Measurements from ENCODE around the gene AK1. TPM values are rescaled to one million over a fixed set of nuclear protein-coding genes. Genes with fewer than 3 reads are reported as not detected.

The AK1 gene
- total RNA-seq, 1 donor, result 121 TPM

GRCh38 chr9:127878001-127878651 lies 651 bp upstream of the AK1 start:
- no peak for DNase-seq (ENCODE audit: low read depth)
- TF ChIP-seq, protein P1, sequence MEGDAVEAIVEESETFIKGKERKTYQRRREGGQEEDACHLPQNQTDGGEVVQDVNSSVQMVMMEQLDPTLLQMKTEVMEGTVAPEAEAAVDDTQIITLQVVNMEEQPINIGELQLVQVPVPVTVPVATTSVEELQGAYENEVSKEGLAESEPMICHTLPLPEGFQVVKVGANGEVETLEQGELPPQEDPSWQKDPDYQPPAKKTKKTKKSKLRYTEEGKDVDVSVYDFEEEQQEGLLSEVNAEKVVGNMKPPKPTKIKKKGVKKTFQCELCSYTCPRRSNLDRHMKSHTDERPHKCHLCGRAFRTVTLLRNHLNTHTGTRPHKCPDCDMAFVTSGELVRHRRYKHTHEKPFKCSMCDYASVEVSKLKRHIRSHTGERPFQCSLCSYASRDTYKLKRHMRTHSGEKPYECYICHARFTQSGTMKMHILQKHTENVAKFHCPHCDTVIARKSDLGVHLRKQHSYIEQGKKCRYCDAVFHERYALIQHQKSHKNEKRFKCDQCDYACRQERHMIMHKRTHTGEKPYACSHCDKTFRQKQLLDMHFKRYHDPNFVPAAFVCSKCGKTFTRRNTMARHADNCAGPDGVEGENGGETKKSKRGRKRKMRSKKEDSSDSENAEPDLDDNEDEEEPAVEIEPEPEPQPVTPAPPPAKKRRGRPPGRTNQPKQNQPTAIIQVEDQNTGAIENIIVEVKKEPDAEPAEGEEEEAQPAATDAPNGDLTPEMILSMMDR (IDR thresholded peaks at IDR 0.05; ENCODE audit: insufficient read depth, low read length), result no peak
- H3K4me3 ChIP-seq (ENCODE audit: low read depth, low read length), result peak overlapping the region; percentile 74

GRCh38 chr9:127876764-127877562 lies 512 bp downstream of the AK1 start:
- peak overlapping the region; percentile 74 for H3K4me3 ChIP-seq (ENCODE audit: low read depth, low read length)

GRCh38 chr9:127876026-127876763 lies 1.3 kb downstream of the AK1 start:
- TF ChIP-seq, protein P1 (IDR thresholded peaks at IDR 0.05; ENCODE audit: insufficient read depth, low read length), result no peak
- peak overlapping the region; percentile 74 for H3K4me3 ChIP-seq (ENCODE audit: low read depth, low read length)
- no peak for DNase-seq (ENCODE audit: low read depth)

More at GRCh38 chr9:127876764-127877562, 512 bp downstream of the AK1 start:
- TF ChIP-seq, protein P1 (IDR thresholded peaks at IDR 0.05; ENCODE audit: insufficient read depth, low read length), result no peak
- DNase-seq (ENCODE audit: low read depth), result no peak

GRCh38 chr9:127875306-127875966 lies 2.0 kb downstream of the AK1 start:
- H3K4me3 ChIP-seq (ENCODE audit: low read depth, low read length), result peak overlapping the region; percentile 55
- TF ChIP-seq, protein P1 (IDR thresholded peaks at IDR 0.05; ENCODE audit: insufficient read depth, low read length), result no peak
- peak; percentile 63 for DNase-seq (ENCODE audit: low read depth)

GRCh38 chr9:127874301-127875221 lies 2.9 kb downstream of the AK1 start:
- DNase-seq (ENCODE audit: low read depth), result no peak
- TF ChIP-seq, protein P1 (IDR thresholded peaks at IDR 0.05; ENCODE audit: insufficient read depth, low read length), result no peak
- H3K4me3 ChIP-seq (ENCODE audit: low read depth, low read length), result peak overlapping the region; percentile 13
